ENCODE data around the gene VWF.
"Not testable (repeated sequence)": the region's sequence is repeated elsewhere in the genome, so short reads cannot be mapped to it uniquely, and the experiment has no call there.

The VWF gene

GRCh38 chr12:6157482-6157881 is 33.0 kb upstream of the VWF start:
- H3K4me3 ChIP-seq (ENCODE audit: low read depth, low read length): no peak overlapping the region
- no peak for TF ChIP-seq CTCF (IDR thresholded peaks at IDR 0.05; ENCODE audit: control insufficient read depth, extremely low read depth, insufficient read depth)
- DNase-seq (ENCODE audit: low read depth): no peak

- no peak overlapping the region for H3K4me3 ChIP-seq (ENCODE audit: low read depth, low read length)
- no peak for DNase-seq (ENCODE audit: low read depth)
- TF ChIP-seq CTCF (IDR thresholded peaks at IDR 0.05; ENCODE audit: control insufficient read depth, extremely low read depth, insufficient read depth): no peak
Observed at GRCh38 chr12:6154730-6155459, 30.4 kb upstream of the VWF start.

GRCh38 chr12:6148722-6149121 is 24.3 kb upstream of the VWF start:
- not testable (repeated sequence) for DNase-seq (ENCODE audit: low read depth)

GRCh38 chr12:6148061-6148460 is 23.6 kb upstream of the VWF start:
- TF ChIP-seq CTCF (IDR thresholded peaks at IDR 0.05; ENCODE audit: control insufficient read depth, extremely low read depth, insufficient read depth): no peak
- no peak overlapping the region for H3K4me3 ChIP-seq (ENCODE audit: low read depth, low read length)
- no peak for DNase-seq (ENCODE audit: low read depth)

More at GRCh38 chr12:6148722-6149121, 24.3 kb upstream of the VWF start:
- not testable (repeated sequence) for H3K4me3 ChIP-seq (ENCODE audit: low read depth, low read length)

GRCh38 chr12:6146951-6147350 is 22.5 kb upstream of the VWF start:
- no peak overlapping the region for H3K4me3 ChIP-seq (ENCODE audit: low read depth, low read length)
- DNase-seq (ENCODE audit: low read depth): no peak
- TF ChIP-seq CTCF (IDR thresholded peaks at IDR 0.05; ENCODE audit: control insufficient read depth, extremely low read depth, insufficient read depth): no peak

GRCh38 chr12:6146509-6146908 is 22.0 kb upstream of the VWF start:
- no peak for TF ChIP-seq CTCF (IDR thresholded peaks at IDR 0.05; ENCODE audit: control insufficient read depth, extremely low read depth, insufficient read depth)
- H3K4me3 ChIP-seq (ENCODE audit: low read depth, low read length): no peak overlapping the region
- DNase-seq (ENCODE audit: low read depth): no peak

- H3K4me3 ChIP-seq (ENCODE audit: low read depth, low read length): no peak overlapping the region
- no peak for DNase-seq (ENCODE audit: low read depth)
- no peak for TF ChIP-seq CTCF (IDR thresholded peaks at IDR 0.05; ENCODE audit: control insufficient read depth, extremely low read depth, insufficient read depth)
Observed at GRCh38 chr12:6145564-6145963, 21.1 kb upstream of the VWF start.

Measured in LNCaP clone FGC (cell line).